Spleen (tissue), 7 donors: ENCODE measurements around the gene TSPO.

Experiments
- POLR2A ChIP-seq, 3 donors: fragments of 450-650 bp; IDR thresholded peaks; one replicate each; pipeline ENCODE4 v1.5.1; 2017; ENCODE audit warnings: antibody characterized with exemption in 3 of 3, mild to moderate bottlenecking in 1 of 3
- TF ChIP-seq, protein P1 (sequence below), 11 experiments: fragments of 200-600 bp in 7 of 11; fragments of 450-650 bp in 4 of 11; sonication (generic) in 4 of 11; IDR thresholded peaks in 8 of 11; conservative IDR thresholded peaks in 3 of 11; 1 replicate in 7 of 11; 2 replicates in 4 of 11; pipeline versions ENCODE4 v1.4.0 to v1.8.0; 2016 to 2021; ENCODE audit warnings: antibody characterized with exemption in 11 of 11, inconsistent platforms in 4 of 11, mild to moderate bottlenecking in 1 of 11
- donor health status: DM: no; HTN: no; CAD: no; lungs with moderate emphysema.
- donor health status: DM: no; HTN: no; CAD: no.
- donor health status: DM: no; HTN: no; CAD: no.

DNA sequence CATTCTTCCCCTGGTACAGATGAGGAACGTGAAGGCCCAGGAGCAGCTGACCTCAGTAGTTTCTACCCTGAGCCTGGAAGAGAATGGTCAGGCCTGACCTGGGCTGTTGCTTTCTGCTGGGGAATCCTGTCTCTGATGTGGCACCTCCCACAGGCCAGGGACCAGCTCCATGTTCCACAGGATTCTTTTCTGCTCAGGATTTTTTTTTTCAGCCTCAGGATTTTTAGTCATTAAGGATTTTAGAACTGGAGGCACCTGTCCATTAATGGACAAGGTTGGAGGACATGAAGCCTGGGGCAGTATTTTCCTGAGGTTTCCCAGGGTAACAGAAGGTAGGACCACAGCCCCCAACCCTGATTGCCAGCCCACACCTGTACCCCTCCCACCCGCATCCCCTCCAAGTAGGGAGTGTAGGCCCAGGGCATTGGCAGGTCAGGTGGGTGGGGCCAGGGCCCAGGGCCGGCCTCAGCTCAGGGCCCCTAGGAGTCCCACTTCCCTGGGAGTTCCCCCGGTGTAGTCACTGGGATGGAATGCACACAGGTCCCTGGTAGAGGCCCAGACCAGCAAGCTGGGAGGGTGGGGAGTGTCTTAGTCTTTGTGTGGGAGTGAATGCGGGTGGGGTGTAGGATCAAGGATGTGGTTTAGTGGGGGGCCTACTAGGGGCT is 24.7 kb upstream of the TSPO start:
- TF ChIP-seq, protein P1, sequence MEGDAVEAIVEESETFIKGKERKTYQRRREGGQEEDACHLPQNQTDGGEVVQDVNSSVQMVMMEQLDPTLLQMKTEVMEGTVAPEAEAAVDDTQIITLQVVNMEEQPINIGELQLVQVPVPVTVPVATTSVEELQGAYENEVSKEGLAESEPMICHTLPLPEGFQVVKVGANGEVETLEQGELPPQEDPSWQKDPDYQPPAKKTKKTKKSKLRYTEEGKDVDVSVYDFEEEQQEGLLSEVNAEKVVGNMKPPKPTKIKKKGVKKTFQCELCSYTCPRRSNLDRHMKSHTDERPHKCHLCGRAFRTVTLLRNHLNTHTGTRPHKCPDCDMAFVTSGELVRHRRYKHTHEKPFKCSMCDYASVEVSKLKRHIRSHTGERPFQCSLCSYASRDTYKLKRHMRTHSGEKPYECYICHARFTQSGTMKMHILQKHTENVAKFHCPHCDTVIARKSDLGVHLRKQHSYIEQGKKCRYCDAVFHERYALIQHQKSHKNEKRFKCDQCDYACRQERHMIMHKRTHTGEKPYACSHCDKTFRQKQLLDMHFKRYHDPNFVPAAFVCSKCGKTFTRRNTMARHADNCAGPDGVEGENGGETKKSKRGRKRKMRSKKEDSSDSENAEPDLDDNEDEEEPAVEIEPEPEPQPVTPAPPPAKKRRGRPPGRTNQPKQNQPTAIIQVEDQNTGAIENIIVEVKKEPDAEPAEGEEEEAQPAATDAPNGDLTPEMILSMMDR (IDR thresholded peaks at IDR 0.05 in 8 of 11, conservative IDR thresholded peaks at IDR 0.05 in 3 of 11), result no peak
- no peak for TF ChIP-seq POLR2A (IDR thresholded peaks at IDR 0.05)
